Ishikawa (cell line): ENCODE measurements around the gene DDX31.

ENCODE experiments used
- CEBPB ChIP-seq: IDR thresholded peaks from 2 replicates; pipeline ENCODE4 v1.6.1; 2012
- CREB1 ChIP-seq: IDR thresholded peaks from 2 replicates; pipeline ENCODE4 v1.6.1; 2012; ENCODE audit warnings: low read depth
- EGR1 ChIP-seq: IDR thresholded peaks from 2 replicates; pipeline ENCODE4 v1.6.1; 2012
- EP300 ChIP-seq: IDR thresholded peaks from 2 replicates; pipeline ENCODE4 v1.6.1; 2012; ENCODE audit warnings: borderline replicate concordance
- FOXM1 ChIP-seq: IDR thresholded peaks from 2 replicates; pipeline ENCODE4 v1.6.1; 2012; ENCODE audit warnings: low read depth, borderline replicate concordance
- NFIC ChIP-seq: IDR thresholded peaks from 2 replicates; pipeline ENCODE4 v1.6.1; 2012
- RAD21 ChIP-seq: IDR thresholded peaks from 2 replicates; pipeline ENCODE4 v1.6.1; 2012; ENCODE audit warnings: low read depth
- TAF1 ChIP-seq: IDR thresholded peaks from 2 replicates; pipeline ENCODE4 v1.6.1; 2012; ENCODE audit warnings: low read depth, mild to moderate bottlenecking
- TCF12 ChIP-seq: IDR thresholded peaks from 2 replicates; pipeline ENCODE4 v1.6.1; 2012; ENCODE audit warnings: low read depth
- TEAD4 ChIP-seq: IDR thresholded peaks from 2 replicates; pipeline ENCODE4 v1.6.1; 2012
- YY1 ChIP-seq: IDR thresholded peaks from 2 replicates; pipeline ENCODE4 v1.6.1; 2012; ENCODE audit warnings: low read depth
- ZBTB7A ChIP-seq: IDR thresholded peaks from 2 replicates; pipeline ENCODE4 v1.6.1; 2012; ENCODE audit warnings: low read depth
- TF ChIP-seq, protein P1 (sequence below): IDR thresholded peaks from 2 replicates; pipeline ENCODE4 v1.6.1; 2012
- TF ChIP-seq, protein P2 (sequence below): IDR thresholded peaks from 2 replicates; pipeline ENCODE4 v1.6.1; 2012; ENCODE audit warnings: low read depth, mild to moderate bottlenecking
- TF ChIP-seq, protein P3 (sequence below): IDR thresholded peaks from 2 replicates; pipeline ENCODE4 v1.6.1; 2012

The DDX31 gene

DNA sequence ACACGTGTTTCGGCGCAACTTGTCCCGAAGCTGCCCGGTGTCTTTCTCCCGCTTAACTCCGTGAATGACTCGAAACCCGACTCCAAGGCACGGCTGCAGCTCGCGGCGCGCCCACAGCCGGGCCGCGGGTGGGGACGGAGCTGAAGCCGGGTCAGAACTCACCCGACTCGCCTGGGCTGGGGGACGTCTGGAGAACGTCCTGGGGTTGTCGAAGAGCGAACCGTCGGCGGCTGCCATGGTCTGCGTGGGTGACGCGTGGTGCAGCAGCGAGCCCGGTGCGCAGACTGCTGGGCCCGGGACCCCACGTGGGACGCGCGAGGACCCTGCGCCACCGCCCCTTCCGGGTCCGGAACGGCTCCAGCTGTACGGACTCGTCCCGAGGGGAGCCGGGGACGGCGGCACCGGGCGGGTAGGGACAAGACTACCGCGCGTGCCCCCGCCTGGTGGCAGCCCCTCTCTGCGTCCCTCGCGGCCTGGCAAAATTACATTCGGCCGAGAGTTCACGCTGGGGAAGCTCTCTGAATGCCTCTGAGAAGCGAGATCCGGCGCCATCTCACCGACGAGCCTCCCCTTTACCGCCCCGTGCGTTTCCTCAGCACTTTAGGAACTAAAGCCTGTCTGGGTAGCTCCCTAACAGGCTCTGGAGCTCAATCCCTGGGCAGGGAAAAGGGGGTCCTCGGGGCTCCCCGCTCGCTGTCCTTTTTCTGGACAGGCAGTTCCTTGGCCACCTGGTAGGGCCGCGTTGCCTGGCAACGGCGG lies at the start of gene DDX31:
Gene DDX31 (minus strand): TSS at position 286 of the 759 bp plus-strand sequence. CDS start 49 bp downstream, at position 237.
- TF ChIP-seq CEBPB (no peak; the same call in 1 of the 2 replicates), TEAD4 (peak; percentile 21; the same call in 1 of the 2 replicates), ZBTB7A (no peak; the same call in 1 of the 2 replicates), EP300 (no peak), FOXM1 (no peak), TCF12 (peak; percentile 68), NFIC (no peak), EGR1 (peak; percentile 55), YY1 (peak; percentile 63; the same call in 1 of the 2 replicates), CREB1 (0 out of 2 replicates have a peak, but pooled peaks have one; percentile 1), RAD21 (no peak), TAF1 (peak; percentile 23)
- TF ChIP-seq, protein P1, sequence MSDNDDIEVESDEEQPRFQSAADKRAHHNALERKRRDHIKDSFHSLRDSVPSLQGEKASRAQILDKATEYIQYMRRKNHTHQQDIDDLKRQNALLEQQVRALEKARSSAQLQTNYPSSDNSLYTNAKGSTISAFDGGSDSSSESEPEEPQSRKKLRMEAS: peak; percentile 99
- TF ChIP-seq, protein P2, sequence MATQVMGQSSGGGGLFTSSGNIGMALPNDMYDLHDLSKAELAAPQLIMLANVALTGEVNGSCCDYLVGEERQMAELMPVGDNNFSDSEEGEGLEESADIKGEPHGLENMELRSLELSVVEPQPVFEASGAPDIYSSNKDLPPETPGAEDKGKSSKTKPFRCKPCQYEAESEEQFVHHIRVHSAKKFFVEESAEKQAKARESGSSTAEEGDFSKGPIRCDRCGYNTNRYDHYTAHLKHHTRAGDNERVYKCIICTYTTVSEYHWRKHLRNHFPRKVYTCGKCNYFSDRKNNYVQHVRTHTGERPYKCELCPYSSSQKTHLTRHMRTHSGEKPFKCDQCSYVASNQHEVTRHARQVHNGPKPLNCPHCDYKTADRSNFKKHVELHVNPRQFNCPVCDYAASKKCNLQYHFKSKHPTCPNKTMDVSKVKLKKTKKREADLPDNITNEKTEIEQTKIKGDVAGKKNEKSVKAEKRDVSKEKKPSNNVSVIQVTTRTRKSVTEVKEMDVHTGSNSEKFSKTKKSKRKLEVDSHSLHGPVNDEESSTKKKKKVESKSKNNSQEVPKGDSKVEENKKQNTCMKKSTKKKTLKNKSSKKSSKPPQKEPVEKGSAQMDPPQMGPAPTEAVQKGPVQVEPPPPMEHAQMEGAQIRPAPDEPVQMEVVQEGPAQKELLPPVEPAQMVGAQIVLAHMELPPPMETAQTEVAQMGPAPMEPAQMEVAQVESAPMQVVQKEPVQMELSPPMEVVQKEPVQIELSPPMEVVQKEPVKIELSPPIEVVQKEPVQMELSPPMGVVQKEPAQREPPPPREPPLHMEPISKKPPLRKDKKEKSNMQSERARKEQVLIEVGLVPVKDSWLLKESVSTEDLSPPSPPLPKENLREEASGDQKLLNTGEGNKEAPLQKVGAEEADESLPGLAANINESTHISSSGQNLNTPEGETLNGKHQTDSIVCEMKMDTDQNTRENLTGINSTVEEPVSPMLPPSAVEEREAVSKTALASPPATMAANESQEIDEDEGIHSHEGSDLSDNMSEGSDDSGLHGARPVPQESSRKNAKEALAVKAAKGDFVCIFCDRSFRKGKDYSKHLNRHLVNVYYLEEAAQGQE: no peak
- TF ChIP-seq, protein P3, sequence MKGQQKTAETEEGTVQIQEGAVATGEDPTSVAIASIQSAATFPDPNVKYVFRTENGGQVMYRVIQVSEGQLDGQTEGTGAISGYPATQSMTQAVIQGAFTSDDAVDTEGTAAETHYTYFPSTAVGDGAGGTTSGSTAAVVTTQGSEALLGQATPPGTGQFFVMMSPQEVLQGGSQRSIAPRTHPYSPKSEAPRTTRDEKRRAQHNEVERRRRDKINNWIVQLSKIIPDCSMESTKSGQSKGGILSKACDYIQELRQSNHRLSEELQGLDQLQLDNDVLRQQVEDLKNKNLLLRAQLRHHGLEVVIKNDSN: peak; percentile 91

DNA sequence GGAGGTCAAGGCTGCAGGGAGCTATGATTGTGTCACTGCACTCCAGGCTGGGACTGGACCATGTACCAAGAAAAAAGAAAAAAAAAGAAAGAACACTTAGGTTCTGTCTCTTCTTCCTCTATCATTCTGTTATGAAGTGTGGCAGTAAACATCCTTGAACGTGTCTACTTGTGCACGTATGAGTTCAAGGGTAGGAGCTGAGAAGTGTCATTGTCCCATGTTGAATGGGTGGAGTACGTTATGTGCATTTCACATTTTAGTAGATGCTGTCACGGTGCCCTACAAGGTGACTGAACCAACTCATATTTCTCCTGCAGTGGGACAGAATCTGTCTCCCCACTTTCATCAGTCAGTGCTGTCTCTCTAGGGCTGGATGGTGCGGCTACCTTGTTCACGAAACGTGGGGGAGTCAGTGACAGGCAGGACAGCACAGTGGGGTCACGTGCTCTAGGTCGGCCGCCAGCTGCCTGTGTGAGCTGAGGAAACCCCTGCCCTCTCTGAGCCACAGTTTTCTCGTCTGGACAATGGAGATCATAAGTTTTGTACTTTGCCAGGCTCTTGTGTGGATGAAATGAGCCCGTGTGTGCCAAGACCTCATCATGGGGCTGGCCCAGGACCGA lies 47.7 kb upstream of the DDX31 start:
- TF ChIP-seq EGR1 (no peak), EP300 (no peak), ZBTB7A (no peak), NFIC (no peak), TCF12 (no peak), FOXM1 (no peak), CREB1 (no peak), TAF1 (no peak), YY1 (no peak), CEBPB (no peak), RAD21 (no peak), TEAD4 (no peak)
- TF ChIP-seq, protein P3: no peak
- TF ChIP-seq, protein P1: no peak
- TF ChIP-seq, protein P2: no peak

DNA sequence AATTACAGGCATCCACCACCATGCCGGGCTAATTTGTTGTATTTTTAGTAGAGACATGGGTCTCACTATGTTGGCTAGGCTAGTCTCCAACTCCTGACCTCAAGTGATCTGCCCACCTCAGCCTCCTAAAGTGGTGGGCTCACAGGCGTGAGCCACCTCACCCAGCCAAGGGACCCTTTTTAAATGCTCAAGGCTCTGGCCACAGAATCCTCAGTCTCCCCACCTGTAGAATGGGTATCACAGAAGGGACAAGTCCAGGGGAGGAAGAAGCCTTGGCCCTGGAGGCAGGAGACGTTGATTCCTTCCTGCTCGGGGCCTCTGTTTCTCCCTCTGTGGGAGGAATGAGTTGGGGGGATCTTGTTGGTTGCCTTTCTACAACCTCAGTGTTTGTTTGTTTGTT lies 46.2 kb upstream of the DDX31 start:
- TF ChIP-seq TCF12 (no peak), EP300 (no peak), FOXM1 (no peak), EGR1 (no peak), ZBTB7A (no peak), YY1 (no peak), CEBPB (no peak)
- TF ChIP-seq, protein P2: no peak
- TF ChIP-seq, protein P1: no peak
- TF ChIP-seq, protein P3: no peak
